Testis (tissue), 2 donors: ENCODE measurements around the gene HAX1.

Experiments used
- POLR2A ChIP-seq: fragments of 450-650 bp; IDR thresholded peaks from one replicate; pipeline ENCODE4 v1.6.1; 2017; ENCODE audit warnings: antibody characterized with exemption, mild to moderate bottlenecking, moderate library complexity
- TF ChIP-seq, protein P1 (sequence below), 3 experiments: fragments of 450-650 bp in 2 of 3; fragments of 200-600 bp in 1 of 3; sonication (generic) in 1 of 3; IDR thresholded peaks; one replicate each; pipeline ENCODE4 v1.5.1; 2016 to 2019; ENCODE audit warnings: antibody characterized with exemption in 3 of 3, mild to moderate bottlenecking in 2 of 3, moderate library complexity in 1 of 3

DNA sequence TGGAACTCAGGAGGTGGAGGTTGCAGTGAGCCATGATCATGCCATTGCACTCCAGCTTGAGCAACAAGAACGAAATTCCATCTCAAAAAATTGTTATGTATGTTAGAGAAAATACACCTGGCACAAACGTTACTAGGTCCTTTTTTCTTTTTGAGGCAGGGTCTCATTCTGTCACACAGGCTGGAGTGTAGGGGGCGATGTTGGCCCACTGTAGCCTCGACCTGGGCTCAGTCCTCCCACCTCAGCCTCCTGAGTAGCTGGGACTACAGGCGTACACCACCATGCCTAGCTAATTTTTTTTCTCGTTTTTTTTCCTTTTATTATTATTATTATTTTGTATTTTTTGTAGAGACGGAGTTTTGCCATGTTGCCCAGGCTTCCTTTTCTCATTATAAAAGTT, 4.4 kb downstream of the HAX1 start:
- TF ChIP-seq, protein P1, sequence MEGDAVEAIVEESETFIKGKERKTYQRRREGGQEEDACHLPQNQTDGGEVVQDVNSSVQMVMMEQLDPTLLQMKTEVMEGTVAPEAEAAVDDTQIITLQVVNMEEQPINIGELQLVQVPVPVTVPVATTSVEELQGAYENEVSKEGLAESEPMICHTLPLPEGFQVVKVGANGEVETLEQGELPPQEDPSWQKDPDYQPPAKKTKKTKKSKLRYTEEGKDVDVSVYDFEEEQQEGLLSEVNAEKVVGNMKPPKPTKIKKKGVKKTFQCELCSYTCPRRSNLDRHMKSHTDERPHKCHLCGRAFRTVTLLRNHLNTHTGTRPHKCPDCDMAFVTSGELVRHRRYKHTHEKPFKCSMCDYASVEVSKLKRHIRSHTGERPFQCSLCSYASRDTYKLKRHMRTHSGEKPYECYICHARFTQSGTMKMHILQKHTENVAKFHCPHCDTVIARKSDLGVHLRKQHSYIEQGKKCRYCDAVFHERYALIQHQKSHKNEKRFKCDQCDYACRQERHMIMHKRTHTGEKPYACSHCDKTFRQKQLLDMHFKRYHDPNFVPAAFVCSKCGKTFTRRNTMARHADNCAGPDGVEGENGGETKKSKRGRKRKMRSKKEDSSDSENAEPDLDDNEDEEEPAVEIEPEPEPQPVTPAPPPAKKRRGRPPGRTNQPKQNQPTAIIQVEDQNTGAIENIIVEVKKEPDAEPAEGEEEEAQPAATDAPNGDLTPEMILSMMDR (IDR thresholded peaks at IDR 0.05), result no peak
- no peak for TF ChIP-seq POLR2A
